Stimulated activated CD4-positive, alpha-beta T cell treated with anti-CD3 and anti-CD28 coated beads, Interleukin-15, amount 100 ng/mL, for 1 hour (primary cell): ENCODE results near the gene KCNAB1.

Experiments used
- DNase-seq, 2 donors: peaks; one replicate each; pipeline ENCODE4 v3.0.0-alpha.2; 2020; ENCODE audit warnings: low read depth in 1 of 2, low spot score in 1 of 2

The KCNAB1 gene

GRCh38 chr3:156397534-156397933 lies 277.2 kb downstream of the KCNAB1 start:
- no peak for DNase-seq

DNA sequence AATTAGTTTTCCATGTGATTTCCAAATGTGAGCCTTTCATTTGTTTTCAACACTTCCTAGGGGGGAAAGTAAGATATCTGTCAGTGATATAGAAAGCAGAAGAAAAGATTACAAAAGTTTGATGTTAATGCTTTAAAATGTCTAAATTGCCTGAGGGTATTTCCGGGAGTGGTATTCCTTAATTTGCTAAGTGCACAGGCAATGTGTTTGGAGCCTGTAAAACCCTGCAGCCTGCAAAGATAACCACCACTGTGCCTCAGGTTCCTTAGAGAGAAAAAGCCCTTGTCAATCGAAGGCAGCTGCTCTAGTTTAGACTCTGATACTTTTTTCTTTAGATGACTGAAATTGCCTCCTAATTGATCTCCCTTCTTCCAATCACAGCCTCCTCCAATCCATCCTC lies 279.7 kb downstream of the KCNAB1 start:
- DNase-seq, result no peak

GRCh38 chr3:156400735-156401134 lies 280.4 kb downstream of the KCNAB1 start:
- no peak for DNase-seq

- no peak for DNase-seq
Measured at GRCh38 chr3:156404217-156404616, 283.8 kb downstream of the KCNAB1 start.

DNA sequence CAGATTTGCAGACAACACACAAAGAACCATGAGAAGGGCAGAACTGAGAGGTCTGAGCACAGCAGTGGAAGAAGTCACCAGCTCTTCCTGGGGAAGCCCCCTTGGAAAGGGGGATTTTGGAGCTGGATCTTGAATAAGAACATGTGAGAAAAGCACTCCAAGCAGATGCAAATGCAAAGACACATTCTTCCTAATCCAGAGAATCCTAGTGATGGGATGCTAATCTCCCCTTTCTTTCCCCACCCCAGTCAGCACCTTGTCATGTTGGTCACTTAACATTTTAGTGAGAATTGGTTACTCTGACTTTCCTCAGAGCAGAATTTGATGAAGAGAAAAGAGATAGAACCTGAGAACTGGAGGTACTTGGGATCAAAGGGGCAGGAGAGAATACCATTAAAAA lies 286.0 kb downstream of the KCNAB1 start:
- no peak for DNase-seq

DNA sequence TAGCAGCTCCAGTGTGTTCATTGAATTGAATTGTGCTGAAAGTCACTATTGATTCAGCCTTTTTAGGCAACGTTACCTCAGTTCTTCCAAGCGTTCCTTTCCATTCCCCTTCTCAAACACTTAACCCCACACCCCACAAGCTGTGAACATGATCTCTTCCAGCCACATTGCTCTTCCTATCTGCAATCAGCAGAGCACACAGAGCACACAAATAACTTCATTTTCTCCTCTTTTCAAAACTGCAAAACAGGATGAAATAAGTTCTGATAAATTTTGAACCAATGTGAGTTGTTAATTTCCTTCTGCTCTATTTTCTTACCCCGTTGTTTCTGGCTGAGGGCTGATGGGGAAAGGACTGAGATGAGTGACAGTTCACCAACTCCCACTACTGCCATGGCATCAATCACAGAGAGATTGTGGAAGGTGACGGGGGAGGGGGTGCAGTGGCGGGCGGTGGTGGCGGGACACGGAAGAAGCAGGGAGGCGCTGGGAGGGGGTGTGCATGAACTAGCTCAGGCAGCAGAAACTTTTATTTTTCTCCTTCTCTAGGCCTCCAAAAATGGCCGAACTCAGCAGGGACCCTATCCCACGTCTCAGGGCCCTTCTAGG lies 287.3 kb downstream of the KCNAB1 start:
- DNase-seq, result no peak

- no peak for DNase-seq
Measured at GRCh38 chr3:156409694-156410093, 289.3 kb downstream of the KCNAB1 start.

DNA sequence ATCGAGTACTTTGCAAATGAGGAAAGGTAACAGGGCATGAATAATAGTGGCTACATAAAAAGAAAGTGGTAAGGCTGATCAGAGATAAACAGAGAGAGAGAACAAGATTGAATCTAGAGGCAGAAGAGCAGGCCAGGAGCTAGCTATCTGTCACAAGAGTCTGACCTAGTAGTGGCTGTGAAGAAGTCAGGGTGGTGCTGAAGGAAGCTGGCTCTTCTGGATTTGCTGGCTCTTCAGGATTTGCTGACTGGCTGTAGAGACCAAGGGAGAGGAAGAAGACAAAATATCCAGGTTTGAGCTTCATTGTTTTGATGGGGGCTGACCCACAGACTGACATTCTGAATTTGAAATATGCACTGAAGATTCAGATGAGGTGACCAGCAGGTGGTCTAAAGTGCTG lies 292.2 kb downstream of the KCNAB1 start:
- DNase-seq, result no peak

- no peak for DNase-seq
Measured at GRCh38 chr3:156413293-156413892, 293.0 kb downstream of the KCNAB1 start.

- no peak for DNase-seq
Measured at GRCh38 chr3:156416846-156417558, 296.6 kb downstream of the KCNAB1 start.

DNA sequence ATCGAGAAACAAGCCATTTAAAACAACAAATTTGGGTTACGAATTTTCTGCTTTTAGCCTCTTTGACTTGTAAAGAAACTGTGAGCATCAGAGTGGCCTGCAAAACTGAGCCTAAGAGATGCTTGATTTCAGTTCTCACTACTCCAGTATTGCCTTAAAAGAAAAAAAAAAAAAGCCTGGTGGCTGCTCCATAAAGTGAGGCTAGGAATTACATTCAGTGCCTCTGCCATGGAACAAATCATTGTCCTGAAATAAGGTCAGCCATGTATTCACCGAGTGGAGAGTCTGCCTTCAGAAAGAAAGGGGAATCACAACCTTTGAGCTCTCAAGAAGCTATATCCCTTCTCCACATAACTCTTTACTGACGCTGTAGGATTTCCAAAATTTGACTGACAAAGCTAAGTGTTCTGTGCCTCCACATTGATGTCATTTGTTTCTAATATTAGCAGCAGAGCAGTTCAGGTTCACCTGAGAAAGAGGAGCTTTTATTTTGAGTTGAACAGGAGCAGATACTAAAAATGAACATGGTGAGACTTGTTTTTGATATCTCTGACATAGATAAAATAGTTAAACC lies 297.3 kb downstream of the KCNAB1 start:
- no peak for DNase-seq

GRCh38 chr3:156418428-156418827 lies 298.1 kb downstream of the KCNAB1 start:
- no peak for DNase-seq

DNA sequence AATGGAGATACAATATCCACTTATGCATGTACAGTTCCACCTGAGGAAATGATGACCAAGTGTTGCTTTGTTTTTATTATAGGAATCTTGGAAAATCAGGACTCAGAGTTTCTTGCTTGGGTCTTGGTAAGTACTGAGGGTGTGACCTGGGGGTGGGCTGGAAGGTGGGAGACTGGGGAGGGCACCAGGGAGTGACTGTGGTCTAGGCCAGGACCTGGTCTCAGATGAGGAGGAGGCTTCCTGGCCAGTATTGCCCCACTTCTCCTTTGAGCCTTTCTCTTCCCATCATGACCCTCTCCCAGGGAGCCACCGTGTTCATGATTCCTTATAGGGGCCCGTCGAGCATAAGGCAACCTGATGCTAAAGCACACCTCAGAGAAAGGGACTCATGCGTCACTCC lies 301.2 kb downstream of the KCNAB1 start:
- no peak for DNase-seq

DNA sequence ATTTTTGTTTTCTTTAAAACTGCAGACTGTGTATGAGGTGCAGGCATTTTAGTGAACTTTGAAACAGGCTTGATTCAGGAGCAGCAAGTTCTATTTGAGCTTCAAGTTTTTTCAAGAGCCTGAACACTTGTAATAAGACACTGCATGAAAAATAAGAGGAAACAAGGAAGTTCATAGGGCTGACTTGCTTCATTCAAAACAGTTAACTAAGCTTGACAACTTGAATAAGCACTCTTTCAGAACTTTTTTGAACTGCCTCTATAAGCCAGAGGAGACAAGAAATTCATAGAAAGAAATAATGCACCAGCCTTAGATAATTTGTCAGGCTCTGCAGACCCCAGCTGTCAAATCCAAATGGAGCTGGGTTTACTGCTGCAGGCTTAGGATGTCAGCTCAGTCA lies 304.4 kb downstream of the KCNAB1 start:
- no peak for DNase-seq

DNA sequence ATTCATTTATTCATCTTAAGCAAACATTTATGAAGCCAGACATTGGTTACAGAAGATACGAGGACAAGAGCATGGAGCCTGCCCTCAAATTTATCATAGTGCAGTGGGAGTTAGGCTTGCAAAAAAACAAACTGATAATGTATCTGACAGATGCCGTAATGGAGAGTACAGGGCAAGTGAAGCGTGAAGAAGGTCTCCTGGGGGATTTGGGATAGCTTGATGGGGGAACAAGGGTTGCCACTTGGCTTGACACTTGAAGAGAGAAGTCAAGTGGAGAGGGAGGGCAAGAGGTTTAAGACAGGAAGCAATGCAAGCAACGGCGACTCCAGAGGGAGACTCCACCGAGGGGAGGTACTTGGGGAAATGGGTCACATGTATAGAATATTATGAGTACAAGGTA lies 305.3 kb downstream of the KCNAB1 start:
- DNase-seq, result no peak

DNA sequence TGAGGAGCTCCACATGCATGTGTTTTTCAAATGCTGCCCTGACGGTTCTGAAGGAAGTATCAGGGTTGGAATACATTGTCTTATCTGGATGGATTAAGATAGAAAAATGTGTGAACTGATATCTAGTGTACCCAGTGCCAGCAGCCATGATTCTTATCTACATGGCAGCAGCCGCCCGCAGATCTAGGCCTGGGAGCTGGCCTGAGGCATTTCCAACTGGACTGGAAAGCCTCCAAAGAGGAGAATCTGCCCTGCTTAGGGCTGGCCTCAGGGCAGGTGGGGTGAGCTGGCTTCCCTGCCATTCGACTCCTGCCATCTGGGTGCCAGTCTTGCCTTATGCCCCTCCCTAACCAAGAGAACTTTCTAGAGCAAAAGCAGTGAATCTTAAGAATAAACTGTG lies 308.7 kb downstream of the KCNAB1 start:
- no peak for DNase-seq

GRCh38 chr3:156431334-156432124 lies 311.2 kb downstream of the KCNAB1 start:
- DNase-seq, result no peak

- DNase-seq, result no peak
Measured at GRCh38 chr3:156432563-156432962, 312.2 kb downstream of the KCNAB1 start.

DNA sequence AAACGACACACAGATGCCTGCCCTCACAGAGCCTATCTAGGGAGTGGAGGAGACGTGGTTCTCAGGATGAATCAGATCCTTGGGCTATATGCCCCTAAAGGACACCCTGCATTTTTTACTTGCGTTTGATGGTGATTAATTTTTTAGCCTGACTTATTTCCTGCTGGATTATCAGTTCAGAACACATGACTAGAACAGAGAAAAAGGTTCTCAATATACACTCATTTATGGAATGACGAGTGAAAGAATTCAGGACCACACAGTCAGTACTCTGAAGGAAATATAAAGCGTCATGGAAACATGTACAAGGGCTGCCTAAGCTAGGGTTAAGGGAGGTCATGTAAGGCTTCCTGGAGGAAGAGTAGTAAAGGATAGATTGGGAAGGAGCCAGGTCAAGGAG lies 312.8 kb downstream of the KCNAB1 start:
- no peak for DNase-seq

DNA sequence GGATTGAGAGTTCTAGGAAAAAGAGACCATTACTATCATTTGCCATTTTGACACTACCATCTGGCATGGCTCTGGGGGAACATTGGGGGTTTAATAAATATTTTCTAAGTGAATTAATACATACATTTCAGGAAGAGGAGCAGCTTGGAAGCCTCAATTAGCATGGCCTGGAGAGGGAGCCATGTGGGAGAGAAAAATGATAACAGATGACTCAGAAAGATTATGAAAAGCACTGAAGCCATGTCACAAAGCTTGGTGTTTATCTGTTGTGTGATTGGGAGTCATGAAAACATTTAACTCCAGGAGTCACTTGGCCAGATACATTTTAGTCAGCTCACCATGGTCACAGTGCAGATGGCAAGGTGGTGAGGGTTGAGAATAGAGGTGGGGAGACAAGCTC lies 313.5 kb downstream of the KCNAB1 start:
- DNase-seq, result no peak

DNA sequence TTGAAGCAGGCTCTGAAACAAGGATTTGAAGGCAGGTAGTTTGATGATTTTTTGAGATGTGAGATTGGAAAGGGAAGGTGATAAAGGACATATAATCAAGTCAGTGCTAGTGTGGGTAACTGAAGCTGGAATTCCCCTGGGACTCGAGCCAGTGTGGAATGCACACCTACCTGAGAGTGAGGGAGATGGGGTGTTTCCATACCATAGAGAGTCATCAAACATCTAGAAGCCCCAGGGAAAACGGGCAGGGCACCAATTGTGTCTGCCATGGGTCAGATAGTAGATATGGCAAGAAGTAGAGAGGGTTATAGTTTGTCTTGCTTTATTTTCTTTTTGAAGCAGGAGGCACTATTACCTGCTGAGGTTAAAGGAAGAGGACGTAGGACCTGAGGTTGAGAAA lies 314.5 kb downstream of the KCNAB1 start:
- no peak for DNase-seq

- no peak for DNase-seq
Measured at GRCh38 chr3:156443079-156443478, 322.7 kb downstream of the KCNAB1 start.
